Activated naive CD8-positive, alpha-beta T cell treated with anti-CD3 and anti-CD28 coated beads for 36 hours (primary cell): ENCODE results near the gene KCNJ9. TPM values are rescaled to one million over a fixed set of nuclear protein-coding genes. Genes with fewer than 3 reads are reported as not detected.

ENCODE experiments used
- DNase-seq: peaks from one replicate; pipeline ENCODE4 v3.0.0; 2021
- H3K27ac Mint-ChIP-seq: one replicate; pipeline ENCODE4 v1.8.0; 2022; ENCODE audit warnings: mild to moderate bottlenecking, moderate library complexity, mixed read lengths
- H3K27me3 Mint-ChIP-seq: one replicate; pipeline ENCODE4 v1.8.0; 2022; ENCODE audit warnings: mild to moderate bottlenecking, mixed read lengths
- H3K36me3 Mint-ChIP-seq: one replicate; pipeline ENCODE4 v1.8.0; 2021; ENCODE audit warnings: mild to moderate bottlenecking, mixed read lengths
- H3K4me1 Mint-ChIP-seq: one replicate; pipeline ENCODE4 v1.8.0; 2021; ENCODE audit warnings: mixed read lengths
- H3K4me3 Mint-ChIP-seq: one replicate; pipeline ENCODE4 v1.8.0; 2022; ENCODE audit warnings: mild to moderate bottlenecking, moderate library complexity, mixed read lengths
- H3K9me3 Mint-ChIP-seq: one replicate; pipeline ENCODE4 v1.8.0; 2022; ENCODE audit warnings: mixed read lengths
- total RNA-seq, 2 experiments: library from RNA; stranded (reverse); gene quantifications; one replicate each; pipeline ENCODE4 v1.2.3, GENCODE V29; 2021

Gene KCNJ9
- total RNA-seq, 2 experiments from 2014 or later, result 0.04 TPM; not detected in 1

DNA sequence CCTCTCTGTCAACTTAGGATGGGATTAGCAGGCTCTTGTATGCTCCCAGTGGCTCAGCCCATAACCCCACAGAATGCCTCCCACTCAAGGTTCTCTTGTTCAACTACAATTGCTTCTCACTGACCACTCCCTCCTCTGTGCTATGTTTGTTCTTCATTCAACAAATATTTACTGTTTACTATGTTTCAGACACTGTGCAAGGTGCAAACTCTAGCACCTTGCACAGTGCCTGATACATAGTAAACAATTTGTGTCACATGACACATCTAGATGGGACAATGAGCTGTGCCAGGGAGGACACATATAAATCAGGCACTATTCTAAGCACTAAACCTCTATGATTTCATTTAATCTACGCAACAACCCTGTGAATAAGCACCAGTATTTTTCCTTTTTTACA is 49.6 kb downstream of the KCNJ9 start:
- Mint-ChIP-seq H3K27me3 (no peaks in the 10 kb centered on the region), H3K27ac (no peak overlapping the region), H3K4me3 (no peak overlapping the region), H3K4me1 (no peaks in the 10 kb centered on the region), H3K9me3 (no peaks in the 10 kb centered on the region), H3K36me3 (no peaks in the 10 kb centered on the region)
- no peak for DNase-seq

DNA sequence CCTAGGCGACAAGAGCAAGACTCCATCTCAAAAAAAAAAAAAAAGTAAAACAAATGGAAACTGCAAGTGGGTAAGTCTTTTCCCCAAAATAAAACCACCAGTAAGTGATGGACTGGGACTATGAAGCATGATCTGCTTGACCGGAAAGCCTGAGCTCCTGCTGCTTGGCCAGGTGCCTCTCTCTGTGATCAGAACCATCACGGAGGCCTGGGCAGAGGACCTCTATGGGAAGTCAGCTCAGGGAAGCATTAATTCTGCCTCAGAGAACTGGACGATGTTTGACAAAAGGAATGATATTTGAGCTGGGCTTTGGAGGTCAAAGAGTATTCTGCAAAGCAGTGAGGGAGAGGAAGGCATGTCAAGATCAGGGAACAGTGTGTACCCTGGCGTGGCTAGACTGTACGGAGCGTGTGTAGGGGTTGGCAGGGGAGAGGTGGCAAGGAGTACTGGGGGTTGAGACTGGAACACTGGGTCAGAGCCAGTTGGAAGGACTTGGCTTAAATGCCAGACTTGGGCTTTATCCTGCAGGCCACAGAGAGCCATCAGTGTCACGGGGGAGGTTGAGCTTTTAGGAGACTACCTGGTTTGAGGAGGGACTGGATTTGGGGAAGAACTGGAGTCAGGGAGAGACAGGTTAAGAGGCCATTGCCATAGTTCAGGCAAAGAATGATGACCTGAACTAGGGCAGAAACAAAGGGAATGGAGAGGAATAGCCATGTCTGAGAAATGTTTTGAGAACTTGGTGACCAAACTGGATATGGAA is 50.6 kb downstream of the KCNJ9 start:
- Mint-ChIP-seq H3K27ac (no peak overlapping the region), H3K9me3 (no peaks in the 10 kb centered on the region)

DNA sequence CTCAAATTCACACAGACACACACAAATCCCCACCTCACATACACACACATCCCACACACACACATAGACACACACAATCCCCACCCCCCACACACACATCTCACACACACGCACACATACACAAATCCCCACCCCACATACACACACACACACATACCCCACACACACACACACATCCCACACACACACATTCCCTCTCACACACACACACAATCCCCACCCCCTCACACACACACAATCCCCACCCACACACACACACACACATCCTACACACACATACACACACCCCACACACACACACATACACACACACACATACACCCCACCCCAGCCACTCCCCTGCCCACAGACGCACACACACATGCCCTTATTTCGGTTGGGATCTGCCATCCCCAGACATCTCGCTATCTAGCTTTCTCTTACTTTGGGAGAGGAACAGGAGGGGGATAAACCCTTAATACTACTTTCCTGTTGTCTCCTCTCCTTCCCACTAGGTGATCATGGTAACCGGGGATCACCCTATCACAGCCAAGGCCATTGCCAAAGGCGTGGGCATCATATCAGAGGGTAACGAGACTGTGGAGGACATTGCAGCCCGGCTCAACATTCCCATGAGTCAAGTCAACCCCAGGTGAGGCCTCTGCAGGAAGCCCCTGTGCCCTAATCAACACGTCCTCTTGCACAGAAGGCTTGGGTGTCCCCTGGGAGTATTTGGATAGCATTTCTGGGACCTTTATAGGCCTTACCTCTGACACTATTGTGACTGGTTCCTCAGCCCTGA is 52.8 kb downstream of the KCNJ9 start:
- no peaks in the 10 kb centered on the region for H3K4me1 Mint-ChIP-seq
- no peaks in the 10 kb centered on the region for H3K9me3 Mint-ChIP-seq
- H3K4me3 Mint-ChIP-seq, result no peak overlapping the region
- no peak overlapping the region for H3K27ac Mint-ChIP-seq
- no peaks in the 10 kb centered on the region for H3K36me3 Mint-ChIP-seq
- no peak for DNase-seq
- no peaks in the 10 kb centered on the region for H3K27me3 Mint-ChIP-seq

More for the DNA sequence above, 50.6 kb downstream of the KCNJ9 start:
- Mint-ChIP-seq H3K4me3 (no peak overlapping the region), H3K4me1 (no peaks in the 10 kb centered on the region), H3K27me3 (no peaks in the 10 kb centered on the region), H3K36me3 (no peaks in the 10 kb centered on the region)
- DNase-seq, result no peak

DNA sequence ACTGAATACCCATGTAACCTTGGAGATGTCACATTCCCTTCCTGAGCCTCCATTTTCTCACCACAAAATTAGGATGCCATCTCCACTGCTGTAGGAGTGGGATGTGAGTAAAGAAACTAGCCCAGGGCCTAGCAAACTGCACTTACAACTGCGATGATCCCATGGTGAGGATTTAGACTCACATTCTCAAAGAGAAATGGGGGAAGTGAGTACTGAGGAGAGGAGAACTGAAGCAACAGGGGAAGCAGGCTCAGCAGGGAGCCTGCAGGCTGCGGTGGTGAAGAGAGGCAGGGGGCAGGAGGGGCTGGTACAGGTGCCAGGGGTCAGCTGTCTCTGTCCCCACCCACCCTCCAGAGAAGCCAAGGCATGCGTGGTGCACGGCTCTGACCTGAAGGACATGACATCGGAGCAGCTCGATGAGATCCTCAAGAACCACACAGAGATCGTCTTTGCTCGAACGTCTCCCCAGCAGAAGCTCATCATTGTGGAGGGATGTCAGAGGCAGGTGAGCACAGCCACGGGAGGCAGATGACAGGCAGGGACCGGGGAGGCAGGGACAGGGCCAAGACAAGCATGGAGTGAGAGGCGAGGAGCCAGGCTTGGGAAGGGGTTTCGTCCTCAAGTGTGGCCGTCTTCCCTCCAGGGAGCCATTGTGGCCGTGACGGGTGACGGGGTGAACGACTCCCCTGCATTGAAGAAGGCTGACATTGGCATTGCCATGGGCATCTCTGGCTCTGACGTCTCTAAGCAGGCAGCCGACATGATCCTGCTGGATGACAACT is 53.6 kb downstream of the KCNJ9 start:
- Mint-ChIP-seq H3K27me3 (no peaks in the 10 kb centered on the region), H3K4me3 (no peak overlapping the region), H3K36me3 (no peaks in the 10 kb centered on the region), H3K4me1 (no peaks in the 10 kb centered on the region), H3K27ac (no peak overlapping the region), H3K9me3 (no peaks in the 10 kb centered on the region)
- no peak for DNase-seq

DNA sequence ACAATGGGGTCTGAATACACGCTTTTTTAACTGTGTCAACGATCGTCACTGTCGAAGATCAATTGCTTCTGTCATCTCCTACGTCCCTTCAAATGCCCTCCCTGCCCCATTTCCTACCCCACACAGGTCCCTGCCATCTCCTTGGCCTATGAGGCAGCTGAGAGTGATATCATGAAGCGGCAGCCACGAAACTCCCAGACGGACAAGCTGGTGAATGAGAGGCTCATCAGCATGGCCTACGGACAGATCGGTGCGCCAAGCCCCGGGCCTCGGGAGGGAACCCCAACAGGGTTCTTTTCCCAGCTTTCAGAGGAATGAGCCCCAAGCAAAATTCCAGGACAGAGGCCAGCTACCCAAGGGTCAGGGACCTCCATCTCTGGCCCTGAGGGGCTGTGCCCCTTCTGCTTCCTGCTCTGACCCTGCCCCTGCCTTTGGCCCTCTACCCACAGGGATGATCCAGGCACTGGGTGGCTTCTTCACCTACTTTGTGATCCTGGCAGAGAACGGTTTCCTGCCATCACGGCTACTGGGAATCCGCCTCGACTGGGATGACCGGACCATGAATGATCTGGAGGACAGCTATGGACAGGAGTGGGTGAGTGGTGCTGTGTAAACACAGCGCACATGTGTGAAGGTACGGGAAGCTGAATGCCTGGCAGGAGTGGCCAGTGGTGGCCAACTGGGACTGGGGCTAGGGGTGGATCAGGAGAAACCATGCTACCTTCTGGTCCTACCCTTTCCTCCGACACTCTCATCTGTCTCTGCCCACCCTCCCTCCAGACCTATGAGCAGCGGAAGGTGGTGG is 55.0 kb downstream of the KCNJ9 start:
- Mint-ChIP-seq H3K36me3 (no peaks in the 10 kb centered on the region), H3K9me3 (no peaks in the 10 kb centered on the region), H3K4me1 (no peaks in the 10 kb centered on the region), H3K27ac (no peak overlapping the region), H3K4me3 (no peak overlapping the region), H3K27me3 (no peaks in the 10 kb centered on the region)
- no peak for DNase-seq

DNA sequence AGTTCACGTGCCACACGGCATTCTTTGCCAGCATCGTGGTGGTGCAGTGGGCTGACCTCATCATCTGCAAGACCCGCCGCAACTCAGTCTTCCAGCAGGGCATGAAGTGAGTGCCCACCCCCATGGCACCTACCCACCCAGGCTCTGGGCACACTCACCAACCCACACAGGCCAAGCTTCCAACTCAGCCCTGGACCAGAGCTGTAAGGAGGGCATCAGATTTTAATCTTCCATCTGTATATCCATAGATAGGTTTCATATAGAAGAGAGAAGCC is 55.5 kb downstream of the KCNJ9 start:
- H3K27me3 Mint-ChIP-seq, result peaks cover under 1% of the 10 kb centered on the region
- DNase-seq, result no peak
- no peaks in the 10 kb centered on the region for H3K9me3 Mint-ChIP-seq
- no peaks in the 10 kb centered on the region for H3K36me3 Mint-ChIP-seq
- no peaks in the 10 kb centered on the region for H3K4me1 Mint-ChIP-seq
- H3K27ac Mint-ChIP-seq, result no peak overlapping the region
- no peak overlapping the region for H3K4me3 Mint-ChIP-seq

DNA sequence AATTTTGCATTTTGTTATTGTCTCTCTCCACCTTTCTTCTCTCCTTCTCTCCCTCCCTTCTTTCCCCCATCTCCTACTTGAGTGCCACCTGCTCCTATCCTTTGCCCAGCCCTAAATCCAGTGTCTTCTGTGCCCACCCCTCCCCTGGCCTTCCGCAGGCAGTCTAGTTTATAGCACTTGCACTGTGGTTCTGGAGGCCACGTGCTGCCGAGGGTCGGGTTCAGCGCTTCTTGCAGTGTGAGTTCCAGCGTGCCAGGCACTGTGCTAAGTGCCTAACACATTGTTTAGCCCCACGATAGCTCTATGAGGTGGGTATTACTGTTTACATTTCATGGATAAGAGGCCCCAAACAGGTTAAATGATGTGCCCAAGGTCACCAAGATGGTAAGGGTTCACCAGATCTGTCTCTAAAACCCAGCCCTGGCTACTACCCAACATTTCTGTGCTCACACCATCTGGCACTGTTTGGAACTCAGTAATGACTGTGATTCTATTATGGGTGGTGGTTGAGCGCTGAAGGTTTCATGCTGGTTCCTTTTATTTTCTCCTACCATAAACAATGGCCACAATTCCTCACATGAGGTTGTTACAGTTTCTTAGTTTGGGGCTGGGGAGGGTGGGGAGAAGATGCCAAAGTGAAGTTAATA is 56.0 kb downstream of the KCNJ9 start:
- Mint-ChIP-seq H3K4me3 (no peak overlapping the region), H3K4me1 (no peaks in the 10 kb centered on the region), H3K9me3 (no peaks in the 10 kb centered on the region), H3K27ac (no peak overlapping the region), H3K36me3 (no peaks in the 10 kb centered on the region), H3K27me3 (peaks cover 5% of the 10 kb centered on the region)
- DNase-seq, result no peak

DNA sequence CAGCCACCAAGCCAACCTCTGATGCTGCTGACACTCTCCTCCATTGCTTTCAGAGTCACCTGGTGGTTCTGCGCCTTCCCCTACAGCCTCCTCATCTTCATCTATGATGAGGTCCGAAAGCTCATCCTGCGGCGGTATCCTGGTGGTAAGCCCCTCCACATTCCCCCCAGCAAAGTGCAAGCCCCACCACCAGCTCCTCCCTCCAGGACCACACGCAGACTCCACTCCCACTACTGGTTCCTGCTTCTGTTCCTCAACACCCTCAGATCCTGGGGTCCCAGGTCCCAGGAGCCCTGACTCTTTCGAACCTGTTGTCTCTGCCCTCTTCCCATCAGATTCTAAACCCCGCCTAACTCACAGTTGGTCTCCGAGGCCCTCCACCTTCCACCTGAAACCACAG is 58.5 kb downstream of the KCNJ9 start:
- H3K36me3 Mint-ChIP-seq, result no peaks in the 10 kb centered on the region
- H3K27ac Mint-ChIP-seq, result no peak overlapping the region
- no peak overlapping the region for H3K4me3 Mint-ChIP-seq
- no peak for DNase-seq
- no peaks in the 10 kb centered on the region for H3K4me1 Mint-ChIP-seq
- peaks cover 12% of the 10 kb centered on the region for H3K27me3 Mint-ChIP-seq
- H3K9me3 Mint-ChIP-seq, result no peaks in the 10 kb centered on the region

Other genes with a start within 250 kb of the KCNJ9 start
- gene VSIG8, start 218.9 kb upstream of the KCNJ9 start, total RNA-seq, result not detected
- under 1 TPM; 0.78 to 0.80 TPM for gene CFAP45, start 181.4 kb upstream of the KCNJ9 start, total RNA-seq
- gene TAGLN2, start 156.0 kb upstream of the KCNJ9 start, total RNA-seq, result 100 to 1,000 TPM; 463 to 489 TPM
- gene IGSF9, start 135.9 kb upstream of the KCNJ9 start, total RNA-seq, result under 1 TPM in 1 of 2 experiments, not detected in 1; 0.08 TPM
- not detected for gene SLAMF9, start 127.3 kb upstream of the KCNJ9 start, total RNA-seq
- gene PIGM, start 49.5 kb upstream of the KCNJ9 start, total RNA-seq, result 1 to 10 TPM; 4.7 TPM
- gene KCNJ10, start 11.4 kb upstream of the KCNJ9 start, total RNA-seq, result not detected
- 10 to 100 TPM; 38.0 to 39.0 TPM for gene IGSF8, start 17.1 kb downstream of the KCNJ9 start, total RNA-seq
- gene ATP1A2, start 34.2 kb downstream of the KCNJ9 start, total RNA-seq, result not detected
- gene ATP1A4, start 70.1 kb downstream of the KCNJ9 start, total RNA-seq, result not detected
- not detected for gene CASQ1, start 109.0 kb downstream of the KCNJ9 start, total RNA-seq
- 10 to 100 TPM; 51.7 to 57.4 TPM for gene PEA15, start 123.8 kb downstream of the KCNJ9 start, total RNA-seq
- 10 to 100 TPM; 86.9 to 94.1 TPM for gene DCAF8, start 181.0 kb downstream of the KCNJ9 start, total RNA-seq
- gene PEX19, start 203.6 kb downstream of the KCNJ9 start, total RNA-seq, result 10 to 100 TPM; 49.8 to 52.1 TPM